Thoracic aorta (tissue), 2 donors: ENCODE data around the gene NCKAP5. TPM values are rescaled to one million over a fixed set of nuclear protein-coding genes. Genes with fewer than 3 reads are reported as not detected.

Experiments
- ATAC-seq: fragments of 150-250 bp; one replicate; pipeline ENCODE4 v1.8.0; 2017; ENCODE audit warnings: low read depth; ENCODE audit not compliant: insufficient number of reproducible peaks, low FRiP score
- DNase-seq: peaks from one replicate; pipeline ENCODE4 v3.0.0-alpha.2; 2020; ENCODE audit warnings: low spot score
- H3K27ac ChIP-seq, 2 donors: fragments of 200-600 bp; sonication (generic); 1 replicate in 1 of 2; 2 replicates in 1 of 2; pipeline ENCODE4 v1.5.1; 2016; ENCODE audit warnings: mild to moderate bottlenecking in 2 of 2, moderate library complexity in 2 of 2
- H3K27me3 ChIP-seq: fragments of 200-600 bp; sonication (generic); replicated peaks from 2 replicates; pipeline ENCODE4 v1.6.0; 2016; ENCODE audit warnings: mild to moderate bottlenecking; ENCODE audit not compliant: insufficient read depth
- H3K36me3 ChIP-seq: fragments of 200-600 bp; sonication (generic); one replicate; pipeline ENCODE4 v1.5.1; 2016
- H3K4me1 ChIP-seq, 2 donors: fragments of 200-600 bp; sonication (generic); 1 replicate in 1 of 2; 2 replicates in 1 of 2; pipeline versions ENCODE4 v1.5.1 to v1.6.0; 2016; ENCODE audit warnings: low read depth in 2 of 2, mild to moderate bottlenecking in 1 of 2; ENCODE audit not compliant: control insufficient read depth in 1 of 2
- H3K4me3 ChIP-seq: fragments of 200-600 bp; sonication (generic); 2 replicates; pipeline ENCODE4 v1.5.1; 2016; ENCODE audit warnings: mild to moderate bottlenecking
- H3K9me3 ChIP-seq: fragments of 200-600 bp; sonication (generic); 2 replicates; pipeline ENCODE4 v1.5.1; 2016
- total RNA-seq, 2 donors: library from RNA; depleted of rRNA; stranded (reverse); fragments of >200 nt; gene quantifications; one replicate each; pipeline versions ENCODE4 v1.1.0 to v1.2.3, GENCODE V29; 2016
- TF ChIP-seq, protein P1 (sequence below): fragments of 200-600 bp; sonication (generic); IDR thresholded peaks from one replicate; pipeline ENCODE4 v1.5.1; 2019; ENCODE audit warnings: antibody characterized with exemption

Gene NCKAP5
- total RNA-seq, 2 donors from 2014 or later: 1.2 to 1.9 TPM

DNA sequence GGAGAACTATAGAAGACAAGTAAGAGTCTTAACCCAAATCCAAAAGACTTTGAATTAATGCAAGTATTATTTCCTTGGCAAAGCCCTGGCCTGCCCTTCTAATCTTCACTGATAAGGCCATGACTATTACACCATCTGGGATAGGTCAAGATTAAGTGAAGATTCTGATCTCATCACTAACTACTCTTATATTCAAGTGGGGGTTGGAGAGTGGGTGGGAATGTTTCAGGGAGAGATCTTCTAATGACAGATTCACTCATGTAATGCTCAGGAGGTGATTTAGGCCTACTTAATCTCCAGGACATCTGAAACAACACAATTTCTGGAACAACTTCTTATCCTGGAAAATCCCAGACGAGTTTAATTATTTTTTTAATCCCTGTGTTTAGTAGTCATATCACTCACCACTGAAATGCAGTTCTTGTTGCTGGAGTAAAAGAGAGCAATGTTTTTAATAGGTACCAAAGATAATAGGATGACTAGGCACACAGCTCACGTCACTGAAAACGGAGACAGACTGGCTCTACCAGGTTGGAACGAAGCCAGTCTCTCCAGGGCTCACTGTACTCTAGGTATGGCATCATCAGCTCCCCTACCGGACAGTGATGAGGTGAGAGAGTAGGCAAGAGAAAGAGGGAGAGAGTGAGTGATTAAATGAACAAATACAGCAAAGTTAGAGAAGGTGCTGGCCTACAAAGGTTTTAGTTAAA, 133.1 kb downstream of the NCKAP5 start:
- TF ChIP-seq, protein P1, sequence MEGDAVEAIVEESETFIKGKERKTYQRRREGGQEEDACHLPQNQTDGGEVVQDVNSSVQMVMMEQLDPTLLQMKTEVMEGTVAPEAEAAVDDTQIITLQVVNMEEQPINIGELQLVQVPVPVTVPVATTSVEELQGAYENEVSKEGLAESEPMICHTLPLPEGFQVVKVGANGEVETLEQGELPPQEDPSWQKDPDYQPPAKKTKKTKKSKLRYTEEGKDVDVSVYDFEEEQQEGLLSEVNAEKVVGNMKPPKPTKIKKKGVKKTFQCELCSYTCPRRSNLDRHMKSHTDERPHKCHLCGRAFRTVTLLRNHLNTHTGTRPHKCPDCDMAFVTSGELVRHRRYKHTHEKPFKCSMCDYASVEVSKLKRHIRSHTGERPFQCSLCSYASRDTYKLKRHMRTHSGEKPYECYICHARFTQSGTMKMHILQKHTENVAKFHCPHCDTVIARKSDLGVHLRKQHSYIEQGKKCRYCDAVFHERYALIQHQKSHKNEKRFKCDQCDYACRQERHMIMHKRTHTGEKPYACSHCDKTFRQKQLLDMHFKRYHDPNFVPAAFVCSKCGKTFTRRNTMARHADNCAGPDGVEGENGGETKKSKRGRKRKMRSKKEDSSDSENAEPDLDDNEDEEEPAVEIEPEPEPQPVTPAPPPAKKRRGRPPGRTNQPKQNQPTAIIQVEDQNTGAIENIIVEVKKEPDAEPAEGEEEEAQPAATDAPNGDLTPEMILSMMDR: no peak
- Histone ChIP-seq H3K27me3 (no peaks in the 10 kb centered on the region), H3K4me1 (peaks cover 0 to 3% of the 10 kb centered on the region in 2 donors), H3K27ac (no peak overlapping the region), H3K9me3 (no peaks in the 10 kb centered on the region), H3K4me3 (no peak overlapping the region), H3K36me3 (no peaks in the 10 kb centered on the region)
- no peak for DNase-seq
- no peak for ATAC-seq

DNA sequence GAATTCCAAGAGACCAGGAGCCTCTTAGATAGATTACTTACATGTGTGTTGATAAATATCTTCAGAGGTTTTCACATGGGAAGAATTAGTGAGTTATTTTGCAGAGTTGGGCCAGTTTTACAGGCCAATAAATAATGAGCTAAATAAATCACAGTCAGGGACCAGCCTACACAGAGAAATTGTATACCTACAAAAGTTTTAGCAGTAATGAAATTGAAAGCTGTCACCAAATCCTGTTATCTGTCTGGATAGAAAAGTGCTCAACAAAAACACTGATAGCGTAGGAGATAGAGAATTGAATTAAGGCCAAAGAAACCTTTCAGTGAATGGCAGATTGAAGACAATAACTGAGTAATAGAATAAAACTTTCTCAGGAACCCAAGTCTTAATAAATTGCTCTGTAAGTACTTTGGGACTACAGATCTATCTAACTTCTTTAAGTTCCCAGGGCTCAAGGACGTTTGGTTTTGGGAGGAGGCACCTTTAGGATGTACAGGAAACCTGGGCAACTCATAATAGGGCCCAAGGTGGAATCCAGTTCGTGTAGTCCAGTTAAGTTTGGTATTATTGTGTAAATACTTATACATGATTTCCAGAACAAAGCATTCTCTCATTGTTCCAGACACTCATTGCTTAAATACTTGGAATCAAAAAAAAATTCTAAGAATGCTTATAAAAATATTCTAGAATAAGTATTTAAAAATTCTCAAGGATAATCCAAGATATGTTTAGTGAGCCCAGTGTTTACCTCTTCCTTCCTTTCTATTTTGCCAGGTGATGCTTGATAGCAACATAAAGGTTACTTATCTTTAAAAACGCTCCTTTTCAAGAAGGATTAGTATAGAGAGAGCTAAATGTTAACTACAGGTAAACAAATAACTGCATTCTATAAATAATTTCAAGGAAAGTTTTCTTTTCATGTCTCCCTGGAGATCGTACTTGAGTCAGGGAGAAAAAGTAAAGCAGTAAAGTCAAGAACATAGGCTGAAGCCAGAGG, 134.5 kb downstream of the NCKAP5 start:
- TF ChIP-seq, protein P1: no peak
- Histone ChIP-seq H3K9me3 (no peaks in the 10 kb centered on the region), H3K36me3 (no peaks in the 10 kb centered on the region), H3K4me3 (no peak overlapping the region), H3K27ac (no peak overlapping the region), H3K4me1 (peaks cover 0 to 3% of the 10 kb centered on the region in 2 donors), H3K27me3 (no peaks in the 10 kb centered on the region)
- DNase-seq (no peak), ATAC-seq (no peak)

DNA sequence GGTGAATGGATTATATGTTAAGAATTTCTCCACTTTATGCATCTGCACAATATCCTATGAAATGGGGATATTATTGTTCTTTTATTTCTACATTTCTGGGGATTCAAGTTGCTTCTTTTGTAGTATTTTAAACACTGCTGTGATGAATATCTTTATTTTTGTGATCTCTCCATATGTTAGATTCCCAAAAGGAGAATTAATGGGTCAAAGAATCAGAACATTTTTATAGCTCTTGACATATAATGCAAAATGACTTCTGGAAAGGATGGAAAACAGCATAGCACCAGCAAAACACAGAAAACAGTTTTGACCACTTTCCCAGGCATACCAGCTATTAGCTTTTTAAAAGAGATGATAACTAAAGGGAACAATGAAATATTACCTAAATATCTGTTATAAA, 135.5 kb downstream of the NCKAP5 start:
- TF ChIP-seq, protein P1: no peak
- H3K4me3 ChIP-seq: no peak overlapping the region
- H3K27me3 ChIP-seq: no peaks in the 10 kb centered on the region
- no peak for ATAC-seq
- H3K9me3 ChIP-seq: no peaks in the 10 kb centered on the region
- H3K4me1 ChIP-seq: peaks cover 0 to 3% of the 10 kb centered on the region in 2 donors
- no peak for DNase-seq
- no peaks in the 10 kb centered on the region for H3K36me3 ChIP-seq
- no peak overlapping the region for H3K27ac ChIP-seq

DNA sequence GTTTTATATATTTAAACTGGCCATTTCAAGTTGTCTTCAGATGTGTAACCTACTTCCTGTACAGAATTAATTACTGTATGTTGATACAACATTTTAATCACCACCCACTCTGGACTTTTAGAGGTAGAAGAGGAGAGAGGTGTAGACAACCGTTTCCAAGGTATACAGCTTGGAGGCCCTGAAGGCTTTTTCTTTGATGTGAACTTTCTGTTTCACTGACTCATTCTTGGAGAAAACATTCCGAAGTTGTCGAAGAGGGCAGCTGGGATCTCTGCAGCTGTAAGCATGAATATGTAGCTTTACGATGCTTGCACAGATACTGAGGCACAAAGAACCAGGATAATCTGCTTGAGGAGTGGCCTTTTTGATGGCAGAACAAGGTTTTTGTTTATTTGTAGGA, 137.0 kb downstream of the NCKAP5 start:
- no peak for ATAC-seq
- no peak for DNase-seq
- H3K9me3 ChIP-seq: no peaks in the 10 kb centered on the region
- no peaks in the 10 kb centered on the region for H3K27me3 ChIP-seq
- TF ChIP-seq, protein P1: no peak
- H3K27ac ChIP-seq: no peak overlapping the region
- peaks cover 0 to 3% of the 10 kb centered on the region in 2 donors for H3K4me1 ChIP-seq
- no peaks in the 10 kb centered on the region for H3K36me3 ChIP-seq
- H3K4me3 ChIP-seq: no peak overlapping the region

DNA sequence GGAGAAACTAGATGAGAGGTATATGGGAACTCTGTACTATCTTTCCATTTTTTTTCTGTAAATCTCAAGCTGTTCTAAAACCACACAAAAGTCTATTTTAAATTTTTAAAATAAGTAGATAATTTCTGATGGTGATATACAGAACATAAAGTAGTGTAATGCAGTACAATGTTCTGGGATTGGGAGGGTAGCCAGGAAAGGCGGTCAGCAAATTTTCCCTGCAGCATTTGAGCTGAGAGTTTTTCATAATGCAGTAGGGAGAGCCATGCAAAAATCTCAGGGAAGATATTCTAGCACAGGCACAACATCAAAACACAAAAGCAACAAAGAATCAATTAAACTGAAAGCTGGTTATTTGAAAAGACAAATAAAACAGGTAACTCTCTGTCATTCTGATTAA, 141.5 kb downstream of the NCKAP5 start:
- TF ChIP-seq, protein P1: no peak
- no peak for DNase-seq
- Histone ChIP-seq H3K27me3 (no peaks in the 10 kb centered on the region), H3K4me3 (no peak overlapping the region), H3K36me3 (no peaks in the 10 kb centered on the region), H3K4me1 (no peaks in the 10 kb centered on the region), H3K9me3 (no peaks in the 10 kb centered on the region), H3K27ac (no peak overlapping the region)
- ATAC-seq: no peak
